Adrenal gland (tissue), 12 donors: ENCODE data around the gene IPO11. TPM values are rescaled to one million over a fixed set of nuclear protein-coding genes. Genes with fewer than 3 reads are reported as not detected.

Source experiments
- DNase-seq, 7 donors: peaks; one replicate each; pipeline ENCODE4 v3.0.0-alpha.2; 2019 to 2020
- H3K27ac ChIP-seq, 5 donors: fragments of 200-600 bp; sonication (generic) in 4 of 5; 1 replicate in 3 of 5; 2 replicates in 2 of 5; pipeline versions ENCODE4 v1.5.1 to v1.8.0; 2016 to 2020; ENCODE audit warnings: mild to moderate bottlenecking in 1 of 5
- H3K27me3 ChIP-seq: fragments of 200-600 bp; 2 replicates; pipeline ENCODE4 v1.8.0; 2021
- H3K36me3 ChIP-seq, 2 donors: fragments of 200-600 bp; replicated peaks in 1 of 2; 1 replicate in 1 of 2; 2 replicates in 1 of 2; pipeline versions ENCODE4 v1.5.1 to v1.8.0; 2018 to 2022
- H3K4me1 ChIP-seq, 2 donors: fragments of 200-600 bp; replicated peaks in 1 of 2; 1 replicate in 1 of 2; 2 replicates in 1 of 2; pipeline versions ENCODE4 v1.5.1 to v1.8.0; 2018 to 2021
- H3K4me3 ChIP-seq, 4 donors: fragments of 200-600 bp; sonication (generic) in 3 of 4; one replicate each; pipeline ENCODE4 v1.5.1; 2016 to 2018
- H3K9me3 ChIP-seq, 3 donors: fragments of 200-600 bp; sonication (generic) in 1 of 3; replicated peaks in 1 of 3; 1 replicate in 2 of 3; 2 replicates in 1 of 3; pipeline versions ENCODE4 v1.5.1 to v1.8.0; 2016 to 2021
- POLR2A ChIP-seq, 2 donors: fragments of 450-650 bp; IDR thresholded peaks; one replicate each; pipeline ENCODE4 v1.6.1; 2017; ENCODE audit warnings: antibody characterized with exemption in 2 of 2, mild to moderate bottlenecking in 2 of 2, moderate library complexity in 1 of 2
- WGBS, 4 donors: extraction: QIAGEN DNeasy Blood & Tissue Kit in 2 of 4; methylation state at CpG; one replicate each; pipeline versions ENCODE4 v1.1.5 to v1.1.7; 2013 to 2017; 5-methylcytosine and 5-hydroxymethylcytosine counted together
- intact Hi-C, 2 donors: fragments of 100-400 bp; cut with DNase I; formaldehyde crosslinking; loops; one replicate each; pipeline versions ENCODE4 v1.14.1 to v1.15.0; 2022 to 2023
- polyA plus RNA-seq, 3 donors: library from polyadenylated mRNA; stranded (reverse); fragments of 200-250 nt in 2 of 3; fragments of 350-450 nt in 1 of 3; fragmentation: Illumina TruSeq in 1 of 3; extraction: RNeasy Lipid Tissue Mini Kit (QIAGEN cat#74804) in 1 of 3; gene quantifications; one replicate each; pipeline ENCODE4 v1.2.3, GENCODE V29; 2013 to 2014
- total RNA-seq, 9 donors: library from RNA; depleted of rRNA in 4 of 9; stranded (reverse); fragments of >200 nt in 4 of 9; fragments of 120-200 nt in 1 of 9; fragmentation: NEBNext Ultra II Directional in 1 of 9; extraction: Animal tissue kit (Norgen Biotek cat#: 25700) in 1 of 9; gene quantifications; one replicate each; pipeline versions ENCODE4 v1.1.0 to v1.2.4, GENCODE V29; 2013 to 2023
- TF ChIP-seq, protein P1 (sequence below), 6 experiments: fragments of 450-650 bp in 4 of 6; fragments of 200-600 bp in 2 of 6; sonication (generic) in 1 of 6; IDR thresholded peaks; 1 replicate in 5 of 6; 2 replicates in 1 of 6; pipeline versions ENCODE4 v1.5.1 to v1.8.0; 2016 to 2021; ENCODE audit warnings: antibody characterized with exemption in 6 of 6, mild to moderate bottlenecking in 2 of 6, moderate library complexity in 1 of 6
- donor health status: healthy with polysubstance abuse.
- donor health status: Bipolar disorder and iron deficiency.
- donor health status: DM: yes; HTN: yes; CAD: no.
- donor health status: DM: no; HTN: no; CAD: no.
- donor health status: DM: no; HTN: no; CAD: no.
- donor health status: DM: yes; HTN: yes; CAD: no.

The IPO11 gene
- total and polyA plus RNA-seq, 12 donors = 6.0 to 33.3 (median 23.7) TPM

DNA sequence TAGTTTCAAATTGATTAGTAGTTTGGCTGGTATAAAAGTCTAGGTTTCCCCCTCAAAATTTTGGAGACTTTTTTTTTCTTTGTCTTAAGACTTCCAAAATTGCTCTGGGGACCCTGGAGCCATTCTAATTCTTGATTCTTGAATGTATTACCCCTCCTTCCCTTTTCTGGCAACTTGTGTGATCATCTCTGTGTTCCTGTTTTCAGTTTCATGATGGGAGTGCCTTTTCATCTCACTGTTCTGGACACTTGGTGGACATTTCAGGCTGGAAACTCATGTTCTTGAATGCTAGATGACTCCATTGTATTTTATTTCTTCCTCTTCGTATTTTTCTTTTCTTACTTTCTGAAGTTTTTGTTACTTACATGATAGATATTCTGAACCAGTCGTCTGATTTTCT lies 108.8 kb downstream of the IPO11 start:
- Histone ChIP-seq H3K4me3 (no peak overlapping the region), H3K36me3 (no peaks in the 10 kb centered on the region), H3K27me3 (no peaks in the 10 kb centered on the region), H3K4me1 (no peaks in the 10 kb centered on the region), H3K27ac (no peak overlapping the region), H3K9me3 (no peaks in the 10 kb centered on the region)
- 55 to 66% (median 64%) methylated on average over 2 of the region's 2 CpGs for WGBS, 4 donors
- intact Hi-C loops = no loop called here
- TF ChIP-seq, protein P1, sequence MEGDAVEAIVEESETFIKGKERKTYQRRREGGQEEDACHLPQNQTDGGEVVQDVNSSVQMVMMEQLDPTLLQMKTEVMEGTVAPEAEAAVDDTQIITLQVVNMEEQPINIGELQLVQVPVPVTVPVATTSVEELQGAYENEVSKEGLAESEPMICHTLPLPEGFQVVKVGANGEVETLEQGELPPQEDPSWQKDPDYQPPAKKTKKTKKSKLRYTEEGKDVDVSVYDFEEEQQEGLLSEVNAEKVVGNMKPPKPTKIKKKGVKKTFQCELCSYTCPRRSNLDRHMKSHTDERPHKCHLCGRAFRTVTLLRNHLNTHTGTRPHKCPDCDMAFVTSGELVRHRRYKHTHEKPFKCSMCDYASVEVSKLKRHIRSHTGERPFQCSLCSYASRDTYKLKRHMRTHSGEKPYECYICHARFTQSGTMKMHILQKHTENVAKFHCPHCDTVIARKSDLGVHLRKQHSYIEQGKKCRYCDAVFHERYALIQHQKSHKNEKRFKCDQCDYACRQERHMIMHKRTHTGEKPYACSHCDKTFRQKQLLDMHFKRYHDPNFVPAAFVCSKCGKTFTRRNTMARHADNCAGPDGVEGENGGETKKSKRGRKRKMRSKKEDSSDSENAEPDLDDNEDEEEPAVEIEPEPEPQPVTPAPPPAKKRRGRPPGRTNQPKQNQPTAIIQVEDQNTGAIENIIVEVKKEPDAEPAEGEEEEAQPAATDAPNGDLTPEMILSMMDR (IDR thresholded peaks at IDR 0.05) = no peak
- TF ChIP-seq POLR2A (IDR thresholded peaks at IDR 0.05) = no peak
- DNase-seq = no peak

DNA sequence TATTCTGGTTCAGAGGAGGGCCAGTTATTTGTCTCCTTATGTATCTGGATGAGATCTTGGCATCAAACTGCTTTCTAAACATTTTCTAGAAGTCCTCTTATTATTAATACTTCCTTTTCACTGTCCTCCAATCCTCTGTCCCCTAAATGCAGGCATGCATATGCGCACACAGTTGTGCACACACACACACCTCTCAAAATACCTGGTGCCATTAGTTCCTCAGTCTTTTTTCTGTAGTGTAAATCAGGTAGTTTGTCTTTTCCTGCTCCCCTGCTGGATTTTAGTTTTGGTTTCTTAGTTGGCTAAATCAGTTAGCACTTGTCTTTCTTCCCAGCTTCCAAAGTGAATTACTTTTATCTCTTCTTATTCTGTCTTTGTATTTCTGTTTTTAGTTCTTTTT lies 110.2 kb downstream of the IPO11 start:
- DNase-seq = no peak
- 91 to 98% (median 95%) methylated on average over 1 of the region's 1 CpG for WGBS, 4 donors
- no peaks in the 10 kb centered on the region for H3K4me1 ChIP-seq
- H3K27me3 ChIP-seq = no peaks in the 10 kb centered on the region
- intact Hi-C loops = no loop called here
- H3K36me3 ChIP-seq = no peaks in the 10 kb centered on the region
- H3K27ac ChIP-seq = no peak overlapping the region
- H3K9me3 ChIP-seq = no peaks in the 10 kb centered on the region
- H3K4me3 ChIP-seq = no peak overlapping the region
- TF ChIP-seq, protein P1 (IDR thresholded peaks at IDR 0.05) = no peak
- TF ChIP-seq POLR2A (IDR thresholded peaks at IDR 0.05) = no peak

DNA sequence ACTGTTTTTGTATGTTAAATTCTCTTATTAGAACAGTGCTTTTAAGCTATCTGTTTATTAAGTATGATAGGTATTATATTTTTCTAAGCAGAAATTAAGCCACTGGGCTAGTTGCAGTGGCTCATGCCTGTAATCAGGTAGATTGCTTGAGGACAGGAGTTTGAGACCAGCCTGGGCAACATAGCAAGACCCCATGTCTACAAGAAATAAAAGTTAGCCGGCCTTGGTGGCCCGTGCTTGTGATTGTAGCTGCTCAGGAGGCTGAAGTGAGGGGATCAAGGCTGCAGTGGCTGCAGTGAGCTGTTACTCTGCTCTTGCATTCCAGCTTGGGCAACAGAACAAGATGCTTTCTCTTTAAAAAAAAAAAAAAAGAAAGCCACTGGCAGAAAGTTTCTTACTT lies 121.0 kb downstream of the IPO11 start:
- 81 to 84% (median 83%) methylated on average over 2 of the region's 2 CpGs for WGBS, 4 donors
- Histone ChIP-seq H3K27ac (no peak overlapping the region), H3K4me1 (no peaks in the 10 kb centered on the region), H3K4me3 (no peak overlapping the region), H3K27me3 (no peaks in the 10 kb centered on the region), H3K9me3 (no peaks in the 10 kb centered on the region), H3K36me3 (no peaks in the 10 kb centered on the region)
- intact Hi-C loops = no loop called here
- DNase-seq = no peak
- TF ChIP-seq POLR2A (IDR thresholded peaks at IDR 0.05) = no peak
- TF ChIP-seq, protein P1 (IDR thresholded peaks at IDR 0.05) = no peak

DNA sequence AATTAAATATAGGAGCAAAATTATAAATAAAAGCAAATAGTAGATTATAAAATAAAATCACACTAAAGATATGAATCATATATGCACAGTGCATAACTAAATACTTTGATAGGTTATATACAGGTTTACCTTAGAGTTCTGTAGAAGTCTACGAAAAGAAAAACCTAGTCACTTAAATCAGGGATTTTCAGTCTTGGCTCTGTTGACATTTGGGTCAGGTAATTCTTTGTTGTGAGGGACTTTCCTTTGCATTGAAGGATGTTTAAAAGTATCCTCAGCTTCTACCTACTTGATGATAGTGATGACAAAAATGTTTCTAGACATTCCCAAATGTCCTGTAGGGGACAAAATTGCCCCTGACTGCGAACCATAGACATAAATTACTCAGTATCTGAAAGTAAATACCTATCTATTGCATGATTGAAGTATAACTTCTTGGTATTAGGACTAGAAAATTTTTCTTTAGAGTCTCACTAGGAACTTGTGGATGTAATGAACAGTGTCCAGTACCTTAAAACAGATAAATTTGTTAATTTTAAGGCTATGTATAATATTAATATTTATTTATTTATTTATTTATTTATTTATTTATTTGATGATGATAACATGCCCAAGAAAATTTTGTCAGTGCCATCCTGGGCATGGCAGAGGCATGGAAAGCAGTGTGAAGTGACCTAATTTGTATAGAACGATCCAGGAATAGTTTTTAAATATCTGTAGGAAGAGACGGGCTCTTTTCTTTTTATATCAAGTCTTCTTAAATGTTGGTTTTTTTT lies 122.1 kb downstream of the IPO11 start:
- 49 to 98% (median 55%) methylated on average over 4 of the region's 4 CpGs for WGBS, 4 donors
- Histone ChIP-seq H3K36me3 (no peaks in the 10 kb centered on the region), H3K4me3 (no peak overlapping the region), H3K27me3 (no peaks in the 10 kb centered on the region), H3K27ac (no peak overlapping the region), H3K4me1 (no peaks in the 10 kb centered on the region), H3K9me3 (no peaks in the 10 kb centered on the region)
- no peak for DNase-seq
- intact Hi-C loops = no loop called here
- no peak for TF ChIP-seq POLR2A (IDR thresholded peaks at IDR 0.05)
- TF ChIP-seq, protein P1 (IDR thresholded peaks at IDR 0.05) = no peak
